CD4-positive, alpha-beta memory T cell (primary cell): ENCODE results near the gene SLC16A14. TPM values are rescaled to one million over a fixed set of nuclear protein-coding genes. Genes with fewer than 3 reads are reported as not detected.

Experiments
- CTCF ChIA-PET: fragments of 350-600 bp; sonication (Branson Sonifier 250); formaldehyde crosslinking; loops from one replicate; lab custom pipeline; 2021; ENCODE audit warnings: inconsistent platforms; ENCODE audit not compliant: partially characterized antibody; lab: Charles Lee
- POLR2A ChIA-PET: fragments of 350-600 bp; sonication (Branson Sonifier 250); formaldehyde crosslinking; loops from one replicate; lab custom pipeline; 2021; ENCODE audit not compliant: partially characterized antibody; lab: Charles Lee
- DNase-seq, 5 donors: peaks; one replicate each; pipeline versions ENCODE4 v3.0.0 to v3.0.0-alpha.2; 2020 to 2022; ENCODE audit warnings: mixed read lengths in 1 of 5
- H3K27ac ChIP-seq: one replicate; pipeline ENCODE4 v1.7.0; 2013; ENCODE audit warnings: low read depth, low read length
- H3K27me3 ChIP-seq: 2 replicates; pipeline ENCODE4 v1.7.0; 2013; ENCODE audit warnings: mild to moderate bottlenecking, low read length, moderate library complexity; ENCODE audit not compliant: insufficient read depth
- H3K36me3 ChIP-seq: 2 replicates; pipeline ENCODE4 v1.7.0; 2013; ENCODE audit warnings: mild to moderate bottlenecking, low read length, moderate library complexity; ENCODE audit not compliant: insufficient read depth
- H3K4me1 ChIP-seq: 2 replicates; pipeline ENCODE4 v1.7.0; 2013; ENCODE audit warnings: mild to moderate bottlenecking, low read length, moderate library complexity; ENCODE audit not compliant: insufficient read depth
- H3K4me3 ChIP-seq, 2 donors: one replicate each; pipeline ENCODE4 v1.7.0; 2013; ENCODE audit warnings: low read length in 2 of 2, mild to moderate bottlenecking in 1 of 2
- H3K9me3 ChIP-seq, 2 donors: one replicate each; pipeline ENCODE4 v1.7.0; 2013; ENCODE audit warnings: low read length in 2 of 2, control low read depth in 1 of 2; ENCODE audit not compliant: control insufficient read depth in 1 of 2
- H3K27ac Mint-ChIP-seq, 7 donors: one replicate each; pipeline ENCODE4 v1.8.0; 2020 to 2021; ENCODE audit warnings: mixed read lengths in 7 of 7, mild to moderate bottlenecking in 6 of 7, inconsistent platforms in 3 of 7, moderate library complexity in 3 of 7
- H3K27me3 Mint-ChIP-seq, 2 donors: one replicate each; pipeline ENCODE4 v1.8.0; 2020 to 2021; ENCODE audit warnings: mixed read lengths in 2 of 2
- H3K36me3 Mint-ChIP-seq, 2 donors: one replicate each; pipeline ENCODE4 v1.8.0; 2020 to 2021; ENCODE audit warnings: mixed read lengths in 2 of 2, inconsistent platforms in 1 of 2, mild to moderate bottlenecking in 1 of 2
- H3K4me1 Mint-ChIP-seq, 4 donors: one replicate each; pipeline ENCODE4 v1.8.0; 2020 to 2021; ENCODE audit warnings: mixed read lengths in 4 of 4, mild to moderate bottlenecking in 1 of 4
- H3K4me3 Mint-ChIP-seq, 8 donors: one replicate each; pipeline ENCODE4 v1.8.0; 2020 to 2021; ENCODE audit warnings: mixed read lengths in 8 of 8, mild to moderate bottlenecking in 7 of 8, moderate library complexity in 6 of 8, inconsistent platforms in 3 of 8
- H3K9me3 Mint-ChIP-seq, 8 donors: one replicate each; pipeline ENCODE4 v1.8.0; 2020 to 2021; ENCODE audit warnings: mixed read lengths in 8 of 8, mild to moderate bottlenecking in 5 of 8, inconsistent platforms in 3 of 8, moderate library complexity in 1 of 8
- intact Hi-C: fragments of 100-400 bp; cut with micrococcal nuclease; formaldehyde crosslinking; loops from one replicate; pipeline ENCODE4 v1.15.1; 2023
- polyA plus RNA-seq, 2 donors: library from polyadenylated mRNA; unstranded; fragments of 300-500 nt; fragmentation: Illumina TruSeq; gene quantifications; one replicate each; pipeline ENCODE4 v1.2.3, GENCODE V29; 2021
- total RNA-seq, 2 experiments: library from RNA; stranded (reverse); gene quantifications; one replicate each; pipeline ENCODE4 v1.2.3, GENCODE V29; 2021

SLC16A14 gene
- total and polyA plus RNA-seq, 4 experiments from 2014 or later, result 0.12 to 0.44 (median 0.14) TPM; not detected in 1

GRCh38 chr2:230060672-230061293, 7.9 kb downstream of the SLC16A14 start:
- peaks cover 1 to 9% of the 10 kb centered on the region in 2 donors for H3K27me3 Mint-ChIP-seq
- no peak for DNase-seq
- CTCF ChIA-PET, result interaction anchor here (1.1 to 2.6 kb wide), 2 partner anchors 8 to 10 kb away, joined by 4 to 12 read pairs; partner anchors contain the start of gene SLC16A14
- no peak overlapping the region for H3K27ac ChIP-seq
- no peaks in the 10 kb centered on the region for H3K27me3 ChIP-seq
- peaks cover 0 to 10% (median 0%) of the 10 kb centered on the region in 8 donors for H3K9me3 Mint-ChIP-seq
- intact Hi-C loops, result no loop called here
- peaks cover 6 to 14% (median 11%) of the 10 kb centered on the region in 4 donors for H3K4me1 Mint-ChIP-seq
- no peaks in the 10 kb centered on the region for H3K9me3 ChIP-seq
- no peaks in the 10 kb centered on the region for H3K36me3 ChIP-seq
- peaks cover 4% of the 10 kb centered on the region for H3K4me1 ChIP-seq
- H3K36me3 Mint-ChIP-seq, result peaks cover 0 to 3% of the 10 kb centered on the region in 2 donors
- POLR2A ChIA-PET, result no interaction called here
- no peak overlapping the region for H3K27ac Mint-ChIP-seq
- peak overlapping the region in 3 of 8 donors; percentile 5 to 73 (median 67) for H3K4me3 Mint-ChIP-seq
- no peak overlapping the region for H3K4me3 ChIP-seq

GRCh38 chr2:230053753-230054478, 14.8 kb downstream of the SLC16A14 start:
- ChIA-PET POLR2A (no interaction called here), CTCF (interaction anchor here (2.3 kb wide), 1 partner anchor 13 kb away, joined by 16 read pairs; no protein-coding TSS in a partner anchor)
- Histone ChIP-seq H3K36me3 (no peaks in the 10 kb centered on the region), H3K27me3 (no peaks in the 10 kb centered on the region), H3K9me3 (no peaks in the 10 kb centered on the region), H3K4me1 (no peaks in the 10 kb centered on the region), H3K4me3 (no peak overlapping the region), H3K27ac (no peak overlapping the region)
- Mint-ChIP-seq H3K36me3 (peaks cover 0 to 3% of the 10 kb centered on the region in 2 donors), H3K9me3 (peaks cover 0 to 4% (median 0%) of the 10 kb centered on the region in 8 donors), H3K27me3 (no peaks in the 10 kb centered on the region), H3K4me3 (no peak overlapping the region), H3K27ac (no peak overlapping the region), H3K4me1 (no peaks in the 10 kb centered on the region)
- intact Hi-C loops, result no loop called here
- no peak for DNase-seq

- H3K9me3 ChIP-seq, result no peaks in the 10 kb centered on the region
- POLR2A ChIA-PET, result no interaction called here
- no peaks in the 10 kb centered on the region for H3K4me1 Mint-ChIP-seq
- no peak for DNase-seq
- H3K36me3 Mint-ChIP-seq, result no peaks in the 10 kb centered on the region
- H3K27ac Mint-ChIP-seq, result no peak overlapping the region
- intact Hi-C loops, result no loop called here
- no peaks in the 10 kb centered on the region for H3K4me1 ChIP-seq
- H3K4me3 ChIP-seq, result no peak overlapping the region
- H3K27ac ChIP-seq, result no peak overlapping the region
- H3K27me3 ChIP-seq, result no peaks in the 10 kb centered on the region
- no peaks in the 10 kb centered on the region for H3K27me3 Mint-ChIP-seq
- CTCF ChIA-PET, result interaction anchor here (2.3 kb wide), 1 partner anchor 15 kb away, joined by 16 read pairs; no protein-coding TSS in a partner anchor
- no peak overlapping the region for H3K4me3 Mint-ChIP-seq
- H3K9me3 Mint-ChIP-seq, result no peaks in the 10 kb centered on the region
- H3K36me3 ChIP-seq, result no peaks in the 10 kb centered on the region
These were observed 16.4 kb downstream of the SLC16A14 start for GRCh38 chr2:230052299-230052698.

- Mint-ChIP-seq H3K4me3 (no peak overlapping the region), H3K27me3 (no peaks in the 10 kb centered on the region), H3K9me3 (no peaks in the 10 kb centered on the region), H3K36me3 (no peaks in the 10 kb centered on the region), H3K27ac (no peak overlapping the region), H3K4me1 (no peaks in the 10 kb centered on the region)
- H3K4me1 ChIP-seq, result no peaks in the 10 kb centered on the region
- H3K27me3 ChIP-seq, result no peaks in the 10 kb centered on the region
- DNase-seq, result no peak
- H3K4me3 ChIP-seq, result no peak overlapping the region
- ChIA-PET POLR2A (no interaction called here), CTCF (interaction anchor here (1.2 to 1.9 kb wide), 4 partner anchors 10 to 42 kb away, joined by 3 to 18 read pairs (median 8); no protein-coding TSS in a partner anchor)
- H3K9me3 ChIP-seq, result no peaks in the 10 kb centered on the region
- intact Hi-C loops, result no loop called here
- no peaks in the 10 kb centered on the region for H3K36me3 ChIP-seq
- no peak overlapping the region for H3K27ac ChIP-seq
These were observed 18.6 kb downstream of the SLC16A14 start for GRCh38 chr2:230050136-230050535.

GRCh38 chr2:230048010-230048671, 20.6 kb downstream of the SLC16A14 start:
- H3K4me1 Mint-ChIP-seq, result no peaks in the 10 kb centered on the region
- H3K27me3 Mint-ChIP-seq, result peaks cover 0 to 3% of the 10 kb centered on the region in 2 donors
- no peaks in the 10 kb centered on the region for H3K36me3 Mint-ChIP-seq
- POLR2A ChIA-PET, result interaction anchor here (1.0 kb wide), 1 partner anchor 36 kb away, joined by 3 read pairs; no protein-coding TSS in a partner anchor
- H3K27ac Mint-ChIP-seq, result no peak overlapping the region
- intact Hi-C loops, result no loop called here
- H3K4me3 ChIP-seq, result no peak overlapping the region
- H3K9me3 ChIP-seq, result no peaks in the 10 kb centered on the region
- CTCF ChIA-PET, result interaction anchor here (2.3 kb wide), 1 partner anchor 19 kb away, joined by 6 read pairs; no protein-coding TSS in a partner anchor
- H3K4me3 Mint-ChIP-seq, result no peak overlapping the region
- no peak overlapping the region for H3K27ac ChIP-seq
- no peaks in the 10 kb centered on the region for H3K4me1 ChIP-seq
- no peaks in the 10 kb centered on the region for H3K9me3 Mint-ChIP-seq
- no peaks in the 10 kb centered on the region for H3K27me3 ChIP-seq
- no peak for DNase-seq
- no peaks in the 10 kb centered on the region for H3K36me3 ChIP-seq

- Mint-ChIP-seq H3K36me3 (no peaks in the 10 kb centered on the region), H3K27ac (no peak overlapping the region), H3K4me3 (no peak overlapping the region), H3K4me1 (no peaks in the 10 kb centered on the region), H3K9me3 (peaks cover 0 to 2% (median 0%) of the 10 kb centered on the region in 8 donors), H3K27me3 (peaks cover 0 to 9% of the 10 kb centered on the region in 2 donors)
- Histone ChIP-seq H3K36me3 (no peaks in the 10 kb centered on the region), H3K27me3 (no peaks in the 10 kb centered on the region), H3K9me3 (no peaks in the 10 kb centered on the region), H3K4me3 (no peak overlapping the region), H3K4me1 (no peaks in the 10 kb centered on the region), H3K27ac (no peak overlapping the region)
- CTCF ChIA-PET, result interaction anchor here (2.3 kb wide), 1 partner anchor 21 kb away, joined by 6 read pairs; no protein-coding TSS in a partner anchor
- intact Hi-C loops, result no loop called here
- no peak for DNase-seq
- POLR2A ChIA-PET, result no interaction called here
These were observed 22.2 kb downstream of the SLC16A14 start for GRCh38 chr2:230046491-230046890.

- no peaks in the 10 kb centered on the region for H3K36me3 Mint-ChIP-seq
- no peak for DNase-seq
- Histone ChIP-seq H3K36me3 (no peaks in the 10 kb centered on the region), H3K27ac (no peak overlapping the region), H3K4me1 (no peaks in the 10 kb centered on the region), H3K27me3 (no peaks in the 10 kb centered on the region), H3K4me3 (no peak overlapping the region), H3K9me3 (no peaks in the 10 kb centered on the region)
- H3K4me1 Mint-ChIP-seq, result no peaks in the 10 kb centered on the region
- H3K27ac Mint-ChIP-seq, result no peak overlapping the region
- POLR2A ChIA-PET, result no interaction called here
- peaks cover 6 to 12% of the 10 kb centered on the region in 2 donors for H3K27me3 Mint-ChIP-seq
- H3K4me3 Mint-ChIP-seq, result no peak overlapping the region
- H3K9me3 Mint-ChIP-seq, result peaks cover 0 to 2% (median 0%) of the 10 kb centered on the region in 8 donors
- CTCF ChIA-PET, result no interaction called here
- intact Hi-C loops, result no loop called here
These were observed 25.3 kb downstream of the SLC16A14 start for GRCh38 chr2:230043461-230043860.
